HL-60 (cell line): ENCODE measurements around the gene PSTPIP1.

Source experiments
- DNase-seq, 2 experiments: peaks; one replicate each; pipeline ENCODE4 v3.0.0-alpha.2; 2010 to 2020; ENCODE audit warnings: low read depth in 1 of 2, low spot score in 1 of 2
- H3K27ac ChIP-seq: fragments of 250-450 bp; sonication (Bioruptor Pico); replicated peaks from 2 replicates; pipeline ENCODE4 v1.5.1; 2020; ENCODE audit warnings: mild to moderate bottlenecking, moderate library complexity
- H3K27me3 ChIP-seq: fragments of 250-450 bp; sonication (Bioruptor Pico); 2 replicates; pipeline ENCODE4 v1.5.1; 2021; ENCODE audit warnings: mild to moderate bottlenecking, moderate library complexity; ENCODE audit not compliant: insufficient read depth, poor library complexity, severe bottlenecking
- H3K4me3 ChIP-seq: replicated peaks from 2 replicates; pipeline ENCODE4 v1.5.1; 2011; ENCODE audit warnings: mild to moderate bottlenecking, control low read depth, low read length; ENCODE audit not compliant: insufficient read depth
- GABPA ChIP-seq: IDR thresholded peaks from 2 replicates; pipeline ENCODE4 v1.6.1; 2012; ENCODE audit warnings: low read depth
- POLR2AphosphoS5 ChIP-seq: IDR thresholded peaks from 2 replicates; pipeline ENCODE4 v1.6.1; 2012; ENCODE audit warnings: low read depth
- REST ChIP-seq: IDR thresholded peaks from 2 replicates; pipeline ENCODE4 v1.6.1; 2012; ENCODE audit warnings: low read depth; ENCODE audit not compliant: insufficient replicate concordance
- SPI1 ChIP-seq: IDR thresholded peaks from 2 replicates; pipeline ENCODE4 v1.6.1; 2012; ENCODE audit warnings: low read depth, mild to moderate bottlenecking, borderline replicate concordance
- TF ChIP-seq, protein P1 (sequence below): IDR thresholded peaks from one replicate; pipeline ENCODE4 v1.5.1; 2011; ENCODE audit warnings: low read length, control low read depth, inconsistent platforms; ENCODE audit not compliant: insufficient read depth

PSTPIP1 gene

DNA sequence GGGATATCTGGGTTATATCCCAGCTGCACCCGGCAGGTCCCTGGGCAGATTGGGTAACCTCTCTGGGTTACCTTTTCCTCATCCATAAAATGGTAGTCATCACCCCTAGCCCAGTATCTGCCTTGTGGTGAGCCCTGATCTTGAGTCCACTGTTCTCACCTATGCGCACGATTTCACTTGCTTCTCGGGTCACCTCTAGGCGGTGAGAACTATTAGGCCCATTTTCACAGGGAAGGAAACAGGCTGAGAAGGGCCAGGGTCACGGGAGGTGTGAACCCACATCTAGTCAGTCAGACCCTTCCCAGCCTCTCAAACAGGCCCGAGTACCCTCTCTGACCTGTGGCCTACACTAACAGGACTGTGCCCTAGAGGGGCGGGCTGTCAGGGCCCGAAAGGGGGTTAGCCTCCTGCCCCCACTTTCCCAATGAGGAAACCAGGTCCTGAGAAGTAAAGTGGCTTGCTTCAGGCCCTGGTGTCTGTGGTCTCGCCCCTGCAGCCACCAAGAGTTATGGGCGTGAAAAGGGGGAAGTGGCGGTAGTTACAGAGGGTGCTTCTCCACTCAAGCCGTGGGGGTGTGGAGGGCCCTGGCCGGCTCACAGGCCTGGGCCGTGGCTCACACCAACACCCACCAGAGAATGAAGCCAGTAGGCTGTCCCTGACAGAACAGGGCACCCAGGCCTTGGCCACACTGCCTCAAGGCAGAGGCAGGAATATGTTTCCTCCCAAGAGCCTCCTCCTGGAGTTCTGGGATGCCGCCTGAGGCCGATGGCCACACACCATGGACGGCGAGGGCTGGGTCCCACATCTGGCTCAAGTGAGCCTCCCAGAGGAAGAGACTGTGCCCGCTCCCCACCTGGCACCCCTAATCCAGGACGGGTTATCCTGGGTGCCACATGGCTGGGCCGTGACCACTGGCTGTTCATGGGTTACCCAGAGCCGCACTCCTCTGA, 19.5 kb downstream of the PSTPIP1 start:
- Histone ChIP-seq H3K27me3 (no peaks in the 10 kb centered on the region), H3K4me3 (no peak overlapping the region), H3K27ac (peak overlapping the region; percentile 64)
- TF ChIP-seq POLR2AphosphoS5 (peak; percentile 64; the same call in 1 of the 2 replicates), GABPA (no peak), SPI1 (peak; percentile 99), REST (no peak)
- TF ChIP-seq, protein P1, sequence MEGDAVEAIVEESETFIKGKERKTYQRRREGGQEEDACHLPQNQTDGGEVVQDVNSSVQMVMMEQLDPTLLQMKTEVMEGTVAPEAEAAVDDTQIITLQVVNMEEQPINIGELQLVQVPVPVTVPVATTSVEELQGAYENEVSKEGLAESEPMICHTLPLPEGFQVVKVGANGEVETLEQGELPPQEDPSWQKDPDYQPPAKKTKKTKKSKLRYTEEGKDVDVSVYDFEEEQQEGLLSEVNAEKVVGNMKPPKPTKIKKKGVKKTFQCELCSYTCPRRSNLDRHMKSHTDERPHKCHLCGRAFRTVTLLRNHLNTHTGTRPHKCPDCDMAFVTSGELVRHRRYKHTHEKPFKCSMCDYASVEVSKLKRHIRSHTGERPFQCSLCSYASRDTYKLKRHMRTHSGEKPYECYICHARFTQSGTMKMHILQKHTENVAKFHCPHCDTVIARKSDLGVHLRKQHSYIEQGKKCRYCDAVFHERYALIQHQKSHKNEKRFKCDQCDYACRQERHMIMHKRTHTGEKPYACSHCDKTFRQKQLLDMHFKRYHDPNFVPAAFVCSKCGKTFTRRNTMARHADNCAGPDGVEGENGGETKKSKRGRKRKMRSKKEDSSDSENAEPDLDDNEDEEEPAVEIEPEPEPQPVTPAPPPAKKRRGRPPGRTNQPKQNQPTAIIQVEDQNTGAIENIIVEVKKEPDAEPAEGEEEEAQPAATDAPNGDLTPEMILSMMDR: no peak
- DNase-seq: peak in 1 of 2 experiments; percentile 94

DNA sequence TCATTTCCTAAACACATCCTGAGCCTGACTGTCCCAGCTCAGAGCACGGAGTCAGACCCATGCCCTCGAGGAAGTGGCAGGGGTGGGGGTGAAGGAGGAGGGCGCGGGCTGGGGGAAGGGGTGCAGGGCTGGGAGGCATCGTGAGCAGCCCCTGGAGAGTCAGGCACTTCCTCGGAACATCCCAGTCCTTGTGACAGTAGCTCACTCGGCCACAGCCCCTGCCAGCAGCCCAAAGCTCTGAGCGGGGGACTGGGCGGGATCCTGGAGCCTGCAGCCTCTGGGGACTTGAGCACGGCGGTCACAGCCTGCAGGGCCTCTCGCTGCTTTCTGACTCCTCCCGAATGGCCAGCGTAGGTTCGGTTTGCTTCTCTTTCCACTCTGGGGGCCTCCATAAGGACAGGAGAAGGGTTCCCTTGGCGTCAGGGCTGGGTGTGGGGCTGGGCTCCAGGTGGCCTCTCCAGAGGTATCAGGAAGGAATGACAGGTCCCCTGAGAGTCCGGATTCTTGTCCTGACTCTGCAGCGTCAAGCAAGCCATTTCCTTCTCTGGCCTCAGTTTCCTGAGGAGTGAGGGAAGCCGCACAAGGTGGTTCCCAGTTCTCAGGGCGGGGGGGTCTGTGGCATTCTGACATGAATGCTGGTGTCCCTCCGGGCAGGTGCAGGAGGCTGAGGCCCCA, 20.9 kb downstream of the PSTPIP1 start:
- no peak for DNase-seq

GRCh38 chr15:77016321-77016695, 21.4 kb downstream of the PSTPIP1 start:
- TF ChIP-seq POLR2AphosphoS5: no peak
- no peak for TF ChIP-seq GABPA
- no peak for TF ChIP-seq SPI1
- no peak for TF ChIP-seq REST
- no peaks in the 10 kb centered on the region for H3K27me3 ChIP-seq
- no peak overlapping the region for H3K4me3 ChIP-seq
- peak overlapping the region; percentile 21; the same call in 1 of the 2 replicates for H3K27ac ChIP-seq
- no peak for DNase-seq

More for the DNA sequence above, 20.9 kb downstream of the PSTPIP1 start:
- no peak overlapping the region for H3K4me3 ChIP-seq
- no peaks in the 10 kb centered on the region for H3K27me3 ChIP-seq
- TF ChIP-seq GABPA (no peak), REST (no peak), POLR2AphosphoS5 (no peak)
- H3K27ac ChIP-seq: peak overlapping the region; percentile 21
